Astrocyte (in vitro differentiated cells and primary cell): ENCODE data around the gene POLR3F. TPM values are rescaled to one million over a fixed set of nuclear protein-coding genes. Genes with fewer than 3 reads are reported as not detected.

Source experiments
- DNase-seq: peaks from one replicate; pipeline ENCODE4 v3.0.0-alpha.2; 2010; ENCODE audit warnings: low read depth
- FAIRE-seq: peaks from 2 replicates; lab custom pipeline; 2011; peaks lifted over from hg19 to GRCh38; lab: Jason Lieb, UNC
- H2AFZ ChIP-seq: 2 replicates; pipeline ENCODE4 v1.6.0; 2012; ENCODE audit warnings: low read depth, low read length, inconsistent platforms
- H3K27ac ChIP-seq: 2 replicates; pipeline ENCODE4 v1.5.1; 2011; ENCODE audit warnings: low read depth, low read length, inconsistent platforms
- H3K27me3 ChIP-seq: 2 replicates; pipeline ENCODE4 v1.6.0; 2011; ENCODE audit warnings: low read length, inconsistent platforms; ENCODE audit not compliant: insufficient read depth
- H3K36me3 ChIP-seq: 2 replicates; pipeline ENCODE4 v1.5.1; 2011; ENCODE audit warnings: low read length, inconsistent platforms; ENCODE audit not compliant: insufficient read depth
- H3K4me1 ChIP-seq: 2 replicates; pipeline ENCODE4 v1.5.1; 2011; ENCODE audit warnings: low read length, inconsistent platforms; ENCODE audit not compliant: insufficient read depth
- H3K4me2 ChIP-seq: 2 replicates; pipeline ENCODE4 v1.6.0; 2012; ENCODE audit warnings: low read length, inconsistent platforms
- H3K4me3 ChIP-seq: 2 replicates; pipeline ENCODE4 v1.5.1; 2011; ENCODE audit warnings: low read depth, mild to moderate bottlenecking, low read length, inconsistent platforms; ENCODE audit not compliant: insufficient read depth
- H3K79me2 ChIP-seq: 2 replicates; pipeline ENCODE4 v1.6.0; 2012; ENCODE audit warnings: mild to moderate bottlenecking, low read length, inconsistent platforms; ENCODE audit not compliant: insufficient read depth
- H3K9ac ChIP-seq: 2 replicates; pipeline ENCODE4 v1.6.0; 2012; ENCODE audit warnings: mild to moderate bottlenecking, low read length, inconsistent platforms
- H3K9me3 ChIP-seq: 2 replicates; pipeline ENCODE4 v1.5.1; 2012; ENCODE audit warnings: low read depth, mild to moderate bottlenecking, low read length, inconsistent platforms; ENCODE audit not compliant: insufficient read depth
- H4K20me1 ChIP-seq: 2 replicates; pipeline ENCODE4 v1.6.0; 2012; ENCODE audit warnings: low read length, inconsistent platforms; ENCODE audit not compliant: insufficient read depth
- H3K27ac Mint-ChIP-seq: one replicate; pipeline ENCODE4 v1.8.0; 2021; ENCODE audit warnings: mild to moderate bottlenecking, mixed read lengths; ENCODE audit not compliant: unreplicated experiment
- H3K27me3 Mint-ChIP-seq: one replicate; pipeline ENCODE4 v1.8.0; 2021; ENCODE audit warnings: low read depth, mixed read lengths; ENCODE audit not compliant: unreplicated experiment
- H3K36me3 Mint-ChIP-seq: one replicate; pipeline ENCODE4 v1.8.0; 2021; ENCODE audit warnings: low read depth, mixed read lengths; ENCODE audit not compliant: unreplicated experiment
- H3K4me1 Mint-ChIP-seq: one replicate; pipeline ENCODE4 v1.8.0; 2021; ENCODE audit warnings: low read depth, mixed read lengths; ENCODE audit not compliant: unreplicated experiment
- H3K4me3 Mint-ChIP-seq: one replicate; pipeline ENCODE4 v1.8.0; 2021; ENCODE audit warnings: mild to moderate bottlenecking, moderate library complexity, mixed read lengths; ENCODE audit not compliant: unreplicated experiment
- H3K9me3 Mint-ChIP-seq: one replicate; pipeline ENCODE4 v1.8.0; 2021; ENCODE audit warnings: mild to moderate bottlenecking, mixed read lengths; ENCODE audit not compliant: unreplicated experiment
- EZH2 ChIP-seq: IDR thresholded peaks from 2 replicates; pipeline ENCODE4 v1.6.1; 2012; ENCODE audit warnings: mild to moderate bottlenecking, low read length, inconsistent platforms; ENCODE audit not compliant: insufficient read depth
- total RNA-seq: library from RNA; stranded (reverse); gene quantifications from 2 replicates; pipeline ENCODE4 v1.2.1, GENCODE V29; 2021
- TF ChIP-seq, protein P1 (sequence below): IDR thresholded peaks from 2 replicates; pipeline ENCODE4 v1.5.1; 2011; ENCODE audit warnings: low read depth, mild to moderate bottlenecking, inconsistent platforms, low read length, moderate library complexity; ENCODE audit not compliant: insufficient read depth

Gene POLR3F
- total RNA-seq, 1 donor from 2014 or later = 12.8 TPM

DNA sequence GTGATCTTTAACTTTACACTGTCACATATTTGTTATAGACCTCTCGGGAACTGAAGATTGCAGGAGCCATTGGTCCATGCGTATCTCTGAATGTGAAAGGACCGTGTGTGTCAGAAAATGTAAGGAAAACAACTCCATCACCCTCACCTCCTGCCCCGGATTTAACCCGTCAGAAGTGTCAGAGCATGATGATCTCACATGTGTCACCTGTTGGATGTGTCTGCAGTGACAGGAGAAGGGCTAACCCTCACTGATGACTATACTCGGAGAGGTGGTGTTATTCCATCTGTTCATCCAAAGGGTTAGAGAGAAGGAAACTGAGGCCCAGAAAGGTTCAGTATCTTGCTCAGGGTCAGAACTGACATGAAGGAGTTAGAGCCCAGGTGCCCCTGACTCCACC is 65.4 kb downstream of the POLR3F start:
- H3K27ac ChIP-seq = no peak overlapping the region
- H3K4me1 ChIP-seq = peaks cover 15% of the 10 kb centered on the region
- no peak overlapping the region for H3K4me3 Mint-ChIP-seq
- no peak overlapping the region for H3K4me2 ChIP-seq
- DNase-seq (no peak), FAIRE-seq (no peak)
- no peak overlapping the region for H3K27ac Mint-ChIP-seq
- H3K36me3 ChIP-seq = peaks cover 43% of the 10 kb centered on the region
- no peaks in the 10 kb centered on the region for H3K27me3 Mint-ChIP-seq
- H3K4me1 Mint-ChIP-seq = peaks cover 5% of the 10 kb centered on the region
- no peak overlapping the region for H3K9ac ChIP-seq
- H2AFZ ChIP-seq = no peak overlapping the region
- H3K27me3 ChIP-seq = no peaks in the 10 kb centered on the region
- TF ChIP-seq, protein P1, sequence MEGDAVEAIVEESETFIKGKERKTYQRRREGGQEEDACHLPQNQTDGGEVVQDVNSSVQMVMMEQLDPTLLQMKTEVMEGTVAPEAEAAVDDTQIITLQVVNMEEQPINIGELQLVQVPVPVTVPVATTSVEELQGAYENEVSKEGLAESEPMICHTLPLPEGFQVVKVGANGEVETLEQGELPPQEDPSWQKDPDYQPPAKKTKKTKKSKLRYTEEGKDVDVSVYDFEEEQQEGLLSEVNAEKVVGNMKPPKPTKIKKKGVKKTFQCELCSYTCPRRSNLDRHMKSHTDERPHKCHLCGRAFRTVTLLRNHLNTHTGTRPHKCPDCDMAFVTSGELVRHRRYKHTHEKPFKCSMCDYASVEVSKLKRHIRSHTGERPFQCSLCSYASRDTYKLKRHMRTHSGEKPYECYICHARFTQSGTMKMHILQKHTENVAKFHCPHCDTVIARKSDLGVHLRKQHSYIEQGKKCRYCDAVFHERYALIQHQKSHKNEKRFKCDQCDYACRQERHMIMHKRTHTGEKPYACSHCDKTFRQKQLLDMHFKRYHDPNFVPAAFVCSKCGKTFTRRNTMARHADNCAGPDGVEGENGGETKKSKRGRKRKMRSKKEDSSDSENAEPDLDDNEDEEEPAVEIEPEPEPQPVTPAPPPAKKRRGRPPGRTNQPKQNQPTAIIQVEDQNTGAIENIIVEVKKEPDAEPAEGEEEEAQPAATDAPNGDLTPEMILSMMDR = no peak
- TF ChIP-seq EZH2 = no peak
- no peaks in the 10 kb centered on the region for H3K9me3 ChIP-seq
- no peaks in the 10 kb centered on the region for H3K9me3 Mint-ChIP-seq
- H3K36me3 Mint-ChIP-seq = peaks cover 31% of the 10 kb centered on the region
- H3K79me2 ChIP-seq = no peaks in the 10 kb centered on the region
- H3K4me3 ChIP-seq = no peak overlapping the region
- H4K20me1 ChIP-seq = peaks cover 9% of the 10 kb centered on the region

DNA sequence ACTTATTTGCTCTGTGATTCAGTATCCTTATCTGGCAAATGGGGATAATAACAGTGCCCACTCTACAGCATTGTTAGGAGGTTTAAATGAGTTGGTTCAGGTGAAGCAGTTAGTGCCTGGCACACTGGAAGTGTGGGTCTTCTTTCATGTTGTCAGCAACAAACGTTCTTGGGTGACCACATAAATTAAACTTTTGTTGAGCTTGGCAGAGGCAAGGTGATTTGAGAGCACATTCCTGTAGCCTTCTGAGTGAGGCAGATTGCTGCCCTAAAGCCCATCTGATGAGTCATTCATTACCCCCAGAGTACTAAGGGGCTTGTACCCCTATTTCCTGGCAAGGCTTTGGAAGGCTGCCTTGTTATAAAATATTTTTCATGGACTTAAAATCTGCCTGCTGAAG is 66.3 kb downstream of the POLR3F start:
- Mint-ChIP-seq H3K27ac (no peak overlapping the region), H3K9me3 (no peaks in the 10 kb centered on the region), H3K4me3 (no peak overlapping the region), H3K4me1 (no peaks in the 10 kb centered on the region), H3K36me3 (peaks cover 26% of the 10 kb centered on the region), H3K27me3 (no peaks in the 10 kb centered on the region)
- Histone ChIP-seq H3K27ac (no peak overlapping the region), H2AFZ (no peak overlapping the region), H3K9ac (no peak overlapping the region), H3K27me3 (no peaks in the 10 kb centered on the region), H4K20me1 (peaks cover 9% of the 10 kb centered on the region), H3K9me3 (no peaks in the 10 kb centered on the region), H3K36me3 (peaks cover 40% of the 10 kb centered on the region), H3K79me2 (no peaks in the 10 kb centered on the region), H3K4me2 (peak overlapping the region; percentile 19), H3K4me1 (peaks cover 12% of the 10 kb centered on the region), H3K4me3 (no peak overlapping the region)
- DNase-seq (peak; percentile 32), FAIRE-seq (no peak)
- TF ChIP-seq, protein P1 = no peak
- no peak for TF ChIP-seq EZH2

DNA sequence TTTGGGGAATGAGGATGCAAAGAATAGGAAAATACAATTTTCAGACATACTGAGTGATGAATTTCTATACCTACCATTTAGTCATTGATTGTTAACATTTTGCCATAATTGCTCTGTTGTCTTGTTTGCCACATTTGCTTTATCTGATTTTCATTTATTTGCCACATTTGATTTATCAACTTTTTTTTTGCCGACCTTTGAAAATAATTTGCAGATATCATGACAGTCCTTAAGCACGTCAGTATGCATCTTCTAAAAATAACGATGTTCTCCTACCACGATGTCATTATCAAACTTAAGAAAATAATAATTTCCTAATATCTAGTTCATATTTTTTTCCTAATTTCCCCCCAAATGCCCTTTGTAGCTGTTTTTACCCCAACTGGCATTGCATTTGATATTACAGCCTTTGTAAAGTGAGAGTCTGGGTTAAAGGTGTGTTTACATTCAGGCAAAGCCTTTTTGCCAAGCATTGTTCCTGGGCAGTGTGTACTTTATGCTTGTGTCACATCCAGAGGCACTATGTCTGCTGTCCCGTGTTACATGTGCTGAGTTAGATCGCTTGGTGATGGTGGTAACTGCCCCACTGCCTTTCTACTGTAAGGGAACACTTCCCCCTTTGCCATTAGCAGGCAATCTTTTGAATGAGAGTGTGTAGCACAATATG is 66.9 kb downstream of the POLR3F start:
- TF ChIP-seq EZH2 = no peak
- TF ChIP-seq, protein P1 = no peak
- Histone ChIP-seq H3K79me2 (no peaks in the 10 kb centered on the region), H3K27me3 (no peaks in the 10 kb centered on the region), H3K4me1 (peaks cover 12% of the 10 kb centered on the region), H3K4me2 (no peak overlapping the region), H4K20me1 (peaks cover 9% of the 10 kb centered on the region), H3K9ac (no peak overlapping the region), H3K4me3 (no peak overlapping the region), H3K27ac (no peak overlapping the region), H3K9me3 (no peaks in the 10 kb centered on the region), H2AFZ (no peak overlapping the region), H3K36me3 (peaks cover 34% of the 10 kb centered on the region)
- Mint-ChIP-seq H3K4me3 (no peak overlapping the region), H3K36me3 (peaks cover 22% of the 10 kb centered on the region), H3K9me3 (no peaks in the 10 kb centered on the region), H3K4me1 (no peaks in the 10 kb centered on the region), H3K27me3 (no peaks in the 10 kb centered on the region), H3K27ac (no peak overlapping the region)
- no peak for FAIRE-seq
- no peak for DNase-seq
